Immature natural killer cell (primary cell): ENCODE results near the gene BIK. TPM values are rescaled to one million over a fixed set of nuclear protein-coding genes. Genes with fewer than 3 reads are reported as not detected.

Experiments
- DNase-seq, 3 donors: peaks; one replicate each; pipeline ENCODE4 v3.0.0; 2022; ENCODE audit warnings: mixed read lengths in 1 of 3
- H3K27ac Mint-ChIP-seq, 6 donors: one replicate each; pipeline ENCODE4 v1.8.0; 2020; ENCODE audit warnings: mixed read lengths in 6 of 6, mild to moderate bottlenecking in 5 of 6, inconsistent platforms in 4 of 6, moderate library complexity in 3 of 6
- H3K27me3 Mint-ChIP-seq, 3 donors: one replicate each; pipeline ENCODE4 v1.8.0; 2020 to 2021; ENCODE audit warnings: low read depth in 3 of 3, mild to moderate bottlenecking in 3 of 3, mixed read lengths in 3 of 3, moderate library complexity in 3 of 3, inconsistent platforms in 1 of 3
- H3K36me3 Mint-ChIP-seq, 3 donors: one replicate each; pipeline ENCODE4 v1.8.0; 2020; ENCODE audit warnings: mixed read lengths in 3 of 3, inconsistent platforms in 2 of 3, mild to moderate bottlenecking in 2 of 3
- H3K4me1 Mint-ChIP-seq, 2 donors: one replicate each; pipeline ENCODE4 v1.8.0; 2020; ENCODE audit warnings: inconsistent platforms in 2 of 2, mild to moderate bottlenecking in 2 of 2, mixed read lengths in 2 of 2, moderate library complexity in 1 of 2
- H3K4me3 Mint-ChIP-seq, 5 donors: one replicate each; pipeline ENCODE4 v1.8.0; 2020; ENCODE audit warnings: mild to moderate bottlenecking in 5 of 5, mixed read lengths in 5 of 5, inconsistent platforms in 3 of 5, moderate library complexity in 3 of 5
- H3K9me3 Mint-ChIP-seq, 6 donors: one replicate each; pipeline ENCODE4 v1.8.0; 2020; ENCODE audit warnings: mild to moderate bottlenecking in 6 of 6, mixed read lengths in 6 of 6, inconsistent platforms in 4 of 6, moderate library complexity in 3 of 6
- polyA plus RNA-seq, 3 donors: library from polyadenylated mRNA; unstranded; fragments of 300-500 nt; fragmentation: Illumina TruSeq; gene quantifications; one replicate each; pipeline ENCODE4 v1.2.3, GENCODE V29; 2021

Gene BIK
- polyA plus RNA-seq, 3 donors from 2014 or later: 0.45 to 1.6 TPM; not detected in 1

- Mint-ChIP-seq H3K27ac (no peak overlapping the region), H3K36me3 (peaks cover 0 to 7% (median 3%) of the 10 kb centered on the region in 3 donors), H3K27me3 (peaks cover 0 to 2% (median 0%) of the 10 kb centered on the region in 3 donors), H3K4me1 (peaks cover 0 to 2% of the 10 kb centered on the region in 2 donors), H3K9me3 (no peaks in the 10 kb centered on the region), H3K4me3 (no peak overlapping the region)
- DNase-seq: no peak
Measured at GRCh38 chr22:43162412-43163150, 52.0 kb downstream of the BIK start.

DNA sequence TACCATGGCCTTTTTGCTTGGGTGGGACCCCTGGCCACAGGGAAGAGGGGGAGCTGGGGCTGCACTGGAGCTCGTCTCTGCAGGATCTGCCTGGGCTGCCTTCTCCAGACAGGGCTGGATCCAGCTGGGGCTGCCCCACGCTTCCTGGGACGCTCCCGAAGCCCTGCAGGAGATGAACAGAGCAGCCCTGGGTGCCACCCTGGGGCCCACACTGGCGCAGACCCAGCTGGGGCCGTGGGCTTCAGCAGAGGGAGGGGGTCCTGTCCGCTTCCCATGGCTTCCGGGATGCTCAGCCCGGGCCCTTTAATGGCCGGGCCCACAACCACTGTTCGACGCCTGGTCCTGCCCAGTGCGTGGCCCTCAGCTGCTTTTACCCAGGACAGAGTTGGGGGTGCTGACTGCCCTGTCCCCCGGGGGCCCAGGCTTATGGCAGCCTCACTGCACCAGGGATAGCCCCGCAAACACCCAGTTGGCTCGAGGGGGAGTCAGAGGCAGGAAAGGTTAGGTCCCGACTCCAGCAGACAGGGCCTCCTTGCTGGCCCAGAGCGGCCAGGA, 52.8 kb downstream of the BIK start:
- Mint-ChIP-seq H3K4me3 (no peak overlapping the region), H3K36me3 (peaks cover 0 to 7% (median 3%) of the 10 kb centered on the region in 3 donors), H3K27me3 (peaks cover 0 to 2% (median 0%) of the 10 kb centered on the region in 3 donors), H3K9me3 (no peaks in the 10 kb centered on the region), H3K27ac (no peak overlapping the region), H3K4me1 (peaks cover 0 to 2% of the 10 kb centered on the region in 2 donors)
- DNase-seq: no peak

DNA sequence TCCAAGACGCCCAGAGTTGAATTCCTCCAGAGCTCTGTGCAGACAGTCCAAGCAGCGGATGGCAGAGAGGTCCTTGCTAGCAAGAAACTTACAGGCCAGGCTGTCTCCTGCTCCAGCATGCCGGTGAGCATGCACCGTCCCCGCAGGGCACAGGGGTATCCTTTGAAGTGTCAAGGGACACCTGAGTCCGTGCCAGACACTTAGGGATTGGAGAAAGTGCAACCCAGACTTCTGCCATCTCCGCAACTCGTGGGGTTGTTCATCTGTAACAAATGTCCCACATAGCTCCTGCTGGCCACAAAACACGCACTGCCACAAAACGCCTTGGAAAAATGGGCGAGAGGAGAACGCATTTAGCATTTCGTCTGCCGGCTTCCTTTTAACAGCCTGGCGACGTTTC, 54.1 kb downstream of the BIK start:
- H3K27me3 Mint-ChIP-seq: peaks cover 0 to 2% (median 0%) of the 10 kb centered on the region in 3 donors
- DNase-seq: no peak
- no peaks in the 10 kb centered on the region for H3K9me3 Mint-ChIP-seq
- no peaks in the 10 kb centered on the region for H3K4me1 Mint-ChIP-seq
- peaks cover 0 to 7% (median 3%) of the 10 kb centered on the region in 3 donors for H3K36me3 Mint-ChIP-seq
- no peak overlapping the region for H3K27ac Mint-ChIP-seq
- H3K4me3 Mint-ChIP-seq: no peak overlapping the region

DNA sequence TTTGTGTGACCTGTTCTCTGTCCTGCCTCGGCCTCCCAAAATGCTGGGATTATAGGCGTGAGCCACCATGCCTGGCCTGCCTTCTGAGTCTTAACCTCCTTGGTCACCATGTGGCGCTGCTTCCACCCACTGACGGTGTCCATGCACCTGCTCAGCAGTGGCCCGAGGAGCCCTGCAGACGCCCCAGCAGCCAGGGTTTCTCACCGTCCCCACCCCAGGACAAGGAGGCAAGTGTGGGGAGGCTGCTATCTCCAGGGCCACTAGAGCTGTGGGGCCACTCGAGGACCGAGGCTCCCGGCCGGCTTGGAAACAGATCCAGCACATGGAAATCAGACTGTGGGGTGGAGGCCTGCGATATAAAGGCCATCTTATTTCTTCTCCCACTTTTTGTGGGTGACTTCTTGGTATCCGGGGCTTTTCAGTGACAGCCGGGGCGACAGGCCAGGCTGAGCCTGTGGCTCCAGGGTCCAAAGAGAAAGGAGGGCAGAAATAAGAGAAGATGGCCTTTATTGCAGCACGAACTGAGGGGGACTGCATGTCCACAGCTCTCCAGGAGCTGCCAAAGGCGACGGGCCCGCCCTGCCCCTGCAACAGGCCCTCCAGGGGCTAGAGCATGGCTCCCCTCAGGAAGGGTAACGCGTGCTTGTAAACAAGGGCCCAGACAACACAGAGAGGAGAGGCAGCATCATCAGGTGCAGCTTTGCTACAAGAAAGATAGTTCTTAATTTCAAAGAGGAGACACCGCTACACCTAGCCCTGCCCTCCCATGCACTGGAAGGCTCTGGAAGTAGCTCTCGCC, 55.8 kb downstream of the BIK start:
- Mint-ChIP-seq H3K27ac (no peak overlapping the region), H3K27me3 (peaks cover 0 to 2% (median 0%) of the 10 kb centered on the region in 3 donors), H3K9me3 (no peaks in the 10 kb centered on the region), H3K4me1 (peaks cover 7 to 14% of the 10 kb centered on the region in 2 donors), H3K36me3 (peaks cover 0 to 4% (median 3%) of the 10 kb centered on the region in 3 donors), H3K4me3 (no peak overlapping the region)
- DNase-seq: no peak

- Mint-ChIP-seq H3K27ac (no peak overlapping the region), H3K27me3 (peaks cover 0 to 2% (median 0%) of the 10 kb centered on the region in 3 donors), H3K9me3 (no peaks in the 10 kb centered on the region), H3K36me3 (peaks cover 0 to 4% (median 3%) of the 10 kb centered on the region in 3 donors), H3K4me1 (peaks cover 9 to 17% of the 10 kb centered on the region in 2 donors), H3K4me3 (no peak overlapping the region)
- no peak for DNase-seq
Measured at GRCh38 chr22:43167001-43167589, 56.5 kb downstream of the BIK start.

DNA sequence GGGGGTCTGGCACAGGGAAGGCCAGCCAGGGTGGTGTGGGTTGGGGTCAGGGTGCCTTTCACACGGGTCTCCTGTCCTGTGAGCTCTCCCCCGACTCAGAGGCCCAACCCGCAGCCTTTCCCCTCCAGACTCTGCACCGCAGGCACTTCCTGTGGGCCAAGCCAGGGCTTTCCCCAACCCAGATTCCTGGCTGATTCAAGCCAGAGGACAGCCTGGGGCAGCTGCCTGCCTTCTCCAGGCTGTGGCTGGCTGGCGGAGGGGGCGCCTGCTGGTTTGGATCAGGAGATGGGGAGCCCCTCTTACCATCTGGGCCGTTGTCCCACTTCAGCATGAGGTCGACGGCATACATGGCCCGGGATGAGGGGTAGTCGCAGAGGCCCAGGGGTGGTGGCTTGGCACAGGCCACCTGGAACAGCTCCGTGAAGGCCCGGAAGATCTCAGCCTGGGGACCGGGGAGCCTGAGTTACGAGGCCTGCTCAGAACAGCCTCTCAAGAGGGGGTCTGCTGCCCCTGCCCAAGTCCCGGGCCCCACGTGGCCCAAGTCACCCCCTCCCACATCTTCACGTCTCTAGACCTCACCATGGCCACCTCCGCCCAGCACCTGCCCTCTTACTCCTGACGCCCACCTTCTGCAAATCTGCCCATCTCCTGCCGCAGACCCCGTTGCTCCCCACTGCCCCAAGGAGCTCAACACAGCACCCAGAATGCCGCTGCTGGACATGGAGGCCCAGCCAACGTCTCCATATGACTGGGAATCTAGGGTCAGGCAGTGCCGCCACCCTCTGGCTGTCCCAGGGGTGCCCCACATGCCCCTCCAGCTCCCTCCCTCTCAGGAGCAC, 58.1 kb downstream of the BIK start:
- no peak overlapping the region for H3K27ac Mint-ChIP-seq
- H3K4me3 Mint-ChIP-seq: no peak overlapping the region
- H3K27me3 Mint-ChIP-seq: peaks cover 0 to 2% (median 0%) of the 10 kb centered on the region in 3 donors
- H3K9me3 Mint-ChIP-seq: no peaks in the 10 kb centered on the region
- peaks cover 9 to 17% of the 10 kb centered on the region in 2 donors for H3K4me1 Mint-ChIP-seq
- DNase-seq: no peak
- H3K36me3 Mint-ChIP-seq: peaks cover 0 to 11% (median 7%) of the 10 kb centered on the region in 3 donors

DNA sequence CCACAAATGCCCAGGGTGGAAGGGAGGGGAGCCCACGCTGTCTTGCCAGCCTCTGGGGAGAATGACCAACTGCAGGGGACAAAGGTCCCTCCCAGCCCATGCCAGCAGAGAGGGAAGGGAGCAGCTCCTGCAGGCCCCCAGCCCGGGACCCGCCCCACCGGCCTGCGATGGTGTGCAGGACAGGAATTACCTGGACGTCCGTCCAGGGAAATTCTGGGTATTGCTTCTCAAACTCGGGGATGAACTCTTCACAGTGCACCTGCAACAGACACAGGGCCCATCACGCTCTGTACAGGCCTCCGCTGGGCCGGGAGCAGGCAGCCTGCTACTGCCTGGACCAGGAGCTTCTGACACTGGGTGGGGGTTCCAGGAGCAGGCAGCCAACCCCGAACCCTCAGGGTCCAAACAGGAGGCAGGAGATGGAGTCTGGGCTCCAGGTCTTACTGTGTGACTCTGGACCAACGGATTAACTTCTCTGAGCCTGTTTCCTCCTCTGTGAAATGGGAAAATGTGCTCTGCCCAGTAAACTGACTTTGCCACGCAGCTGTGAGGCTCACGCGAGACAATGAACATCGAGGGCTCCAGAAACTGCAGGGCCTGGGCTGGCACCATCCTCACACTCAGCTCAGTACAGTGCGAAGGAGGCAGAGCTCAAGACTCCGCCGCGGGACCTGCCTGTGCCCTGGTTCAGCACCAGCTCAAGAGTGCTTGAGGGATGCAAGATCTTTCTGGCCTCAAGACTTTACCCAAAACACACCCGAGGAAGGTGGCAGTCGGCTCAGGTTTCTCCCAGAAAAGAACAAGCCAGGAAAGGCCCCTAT, 59.0 kb downstream of the BIK start:
- no peak for DNase-seq
- Mint-ChIP-seq H3K4me3 (no peak overlapping the region), H3K27ac (peak overlapping the region in 1 of 6 donors; percentile 58), H3K9me3 (no peaks in the 10 kb centered on the region), H3K4me1 (peaks cover 9 to 17% of the 10 kb centered on the region in 2 donors), H3K36me3 (peaks cover 0 to 7% (median 4%) of the 10 kb centered on the region in 3 donors), H3K27me3 (no peaks in the 10 kb centered on the region)

GRCh38 chr22:43170131-43170480, 59.6 kb downstream of the BIK start:
- Mint-ChIP-seq H3K27ac (peak overlapping the region in 2 of 6 donors; percentile 43 to 58), H3K4me1 (peaks cover 9 to 17% of the 10 kb centered on the region in 2 donors), H3K27me3 (no peaks in the 10 kb centered on the region), H3K36me3 (peaks cover 0 to 7% (median 4%) of the 10 kb centered on the region in 3 donors), H3K4me3 (peak overlapping the region in 1 of 5 donors; percentile 18), H3K9me3 (no peaks in the 10 kb centered on the region)
- DNase-seq: no peak

DNA sequence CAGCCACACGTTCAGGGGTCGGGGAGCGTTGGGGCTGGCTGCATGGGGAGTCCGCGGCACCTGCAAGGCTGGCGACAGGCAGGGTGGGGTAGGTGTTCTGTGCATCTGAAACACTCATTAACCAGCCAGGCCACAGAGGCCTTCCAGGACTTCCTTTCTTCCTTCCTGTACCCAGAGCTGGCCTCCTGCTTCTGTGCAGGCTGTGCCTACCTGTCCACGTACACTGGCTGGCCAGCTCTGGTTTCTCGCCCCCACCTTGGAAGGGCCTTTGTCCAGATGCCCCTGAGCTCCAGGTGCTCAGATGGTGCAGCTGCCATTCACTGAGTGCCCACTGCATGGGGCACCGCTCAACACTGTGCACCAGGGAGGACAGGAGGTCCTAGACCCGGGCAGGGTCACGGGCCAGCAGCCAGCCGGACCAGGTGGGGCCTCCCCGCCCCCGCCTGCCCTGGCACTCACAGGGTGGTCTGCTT, 60.5 kb downstream of the BIK start:
- DNase-seq: no peak
- Mint-ChIP-seq H3K4me1 (peaks cover 9 to 17% of the 10 kb centered on the region in 2 donors), H3K9me3 (no peaks in the 10 kb centered on the region), H3K27ac (peak overlapping the region in 5 of 6 donors; percentile 29 to 68 (median 58)), H3K4me3 (peak overlapping the region in 4 of 5 donors; percentile 9 to 57 (median 14)), H3K36me3 (peaks cover 0 to 7% (median 5%) of the 10 kb centered on the region in 3 donors), H3K27me3 (no peaks in the 10 kb centered on the region)

- no peak for DNase-seq
- no peaks in the 10 kb centered on the region for H3K27me3 Mint-ChIP-seq
- peak overlapping the region in 1 of 5 donors; percentile 42 for H3K4me3 Mint-ChIP-seq
- H3K4me1 Mint-ChIP-seq: peaks cover 9 to 17% of the 10 kb centered on the region in 2 donors
- H3K27ac Mint-ChIP-seq: no peak overlapping the region
- H3K36me3 Mint-ChIP-seq: peaks cover 0 to 7% (median 7%) of the 10 kb centered on the region in 3 donors
- H3K9me3 Mint-ChIP-seq: no peaks in the 10 kb centered on the region
Measured at GRCh38 chr22:43171607-43172006, 61.1 kb downstream of the BIK start.

GRCh38 chr22:43172191-43172590, 61.6 kb downstream of the BIK start:
- H3K4me1 Mint-ChIP-seq: peaks cover 9 to 17% of the 10 kb centered on the region in 2 donors
- H3K27ac Mint-ChIP-seq: no peak overlapping the region
- H3K4me3 Mint-ChIP-seq: no peak overlapping the region
- DNase-seq: no peak
- H3K36me3 Mint-ChIP-seq: peaks cover 0 to 7% (median 7%) of the 10 kb centered on the region in 3 donors
- H3K27me3 Mint-ChIP-seq: no peaks in the 10 kb centered on the region
- H3K9me3 Mint-ChIP-seq: no peaks in the 10 kb centered on the region

DNA sequence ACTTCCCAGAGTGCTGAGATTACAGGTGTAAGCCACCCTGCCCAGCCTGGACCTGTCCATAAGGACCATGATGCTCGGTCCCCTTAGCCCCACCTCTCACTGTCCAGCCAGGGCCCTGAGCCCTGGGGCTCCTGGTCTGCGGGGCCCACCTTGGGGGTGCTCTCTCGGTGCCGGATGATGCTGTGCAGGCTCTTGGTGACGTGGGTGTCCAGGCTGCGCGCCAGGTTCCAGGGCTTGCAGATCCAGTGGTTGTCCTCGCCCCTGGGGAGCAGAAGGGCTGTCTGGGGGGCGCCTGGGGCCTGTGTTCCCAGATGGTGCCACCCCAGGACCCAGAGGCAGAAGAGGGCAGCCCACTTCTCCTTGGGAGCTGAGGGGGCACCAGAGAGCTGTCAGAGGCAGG, 63.0 kb downstream of the BIK start:
- Mint-ChIP-seq H3K4me1 (peaks cover 9 to 17% of the 10 kb centered on the region in 2 donors), H3K9me3 (no peaks in the 10 kb centered on the region), H3K27ac (no peak overlapping the region), H3K36me3 (peaks cover 0 to 8% (median 8%) of the 10 kb centered on the region in 3 donors), H3K4me3 (no peak overlapping the region), H3K27me3 (peaks cover 0 to 2% (median 0%) of the 10 kb centered on the region in 3 donors)
- no peak for DNase-seq
